GOT3 (cell line): ENCODE measurements around the gene TSPAN18.
"Not testable (repeated sequence)": the region's sequence is repeated elsewhere in the genome, so short reads cannot be mapped to it uniquely, and the experiment has no call there.

Experiments
- DNase-seq: peaks from one replicate; lab custom pipeline; 2025; ENCODE audit warnings: mixed read lengths; lab: John Stamatoyannopoulos, UW

TSPAN18 gene

DNA sequence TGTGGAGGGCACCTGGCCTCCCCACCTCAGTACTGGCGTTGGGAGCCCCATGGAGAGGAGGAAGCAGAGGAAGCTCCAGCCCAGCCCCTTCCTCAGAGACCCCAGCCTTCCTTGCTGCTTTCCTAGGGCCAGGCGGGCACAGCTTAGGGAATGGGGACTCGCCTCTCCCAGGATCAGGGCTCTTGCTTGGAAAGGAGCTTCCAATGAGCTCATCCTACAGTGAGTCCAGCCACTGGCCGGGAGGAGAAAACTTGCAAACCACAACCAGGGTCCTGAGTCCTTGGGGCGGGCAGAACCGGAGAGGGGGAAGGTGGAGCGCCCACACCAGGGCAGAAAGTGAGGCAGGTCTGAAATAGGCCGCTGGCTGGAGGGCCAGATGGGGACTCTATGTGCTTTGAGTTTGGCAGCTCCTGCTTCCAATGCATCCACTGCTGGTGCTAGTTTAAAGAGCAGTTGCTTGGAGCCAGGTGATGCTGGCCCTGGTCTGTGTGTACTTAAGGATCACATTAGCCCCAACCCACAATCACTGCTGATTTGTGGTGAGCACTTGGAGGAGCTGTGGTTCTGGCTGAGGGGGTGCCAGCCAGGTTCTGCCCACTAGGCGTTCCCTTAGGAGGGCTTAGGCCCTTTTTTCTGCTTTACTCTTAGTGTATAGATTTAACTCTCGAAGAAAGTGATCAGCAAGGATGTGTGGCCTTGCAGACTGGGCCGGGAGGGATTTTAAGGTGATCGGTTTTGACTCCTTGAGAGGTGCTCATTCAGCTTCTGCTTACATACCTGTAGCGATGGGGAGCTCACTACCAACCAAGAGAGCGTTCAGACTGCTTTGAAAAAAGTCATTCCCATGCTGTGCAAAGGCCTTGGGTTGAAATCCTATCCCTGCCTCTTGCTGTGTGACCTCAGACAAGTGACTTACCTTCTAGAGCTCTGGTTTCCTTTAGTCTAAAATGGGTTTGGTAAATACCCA is 142.0 kb downstream of the TSPAN18 start:
- DNase-seq: no peak

DNA sequence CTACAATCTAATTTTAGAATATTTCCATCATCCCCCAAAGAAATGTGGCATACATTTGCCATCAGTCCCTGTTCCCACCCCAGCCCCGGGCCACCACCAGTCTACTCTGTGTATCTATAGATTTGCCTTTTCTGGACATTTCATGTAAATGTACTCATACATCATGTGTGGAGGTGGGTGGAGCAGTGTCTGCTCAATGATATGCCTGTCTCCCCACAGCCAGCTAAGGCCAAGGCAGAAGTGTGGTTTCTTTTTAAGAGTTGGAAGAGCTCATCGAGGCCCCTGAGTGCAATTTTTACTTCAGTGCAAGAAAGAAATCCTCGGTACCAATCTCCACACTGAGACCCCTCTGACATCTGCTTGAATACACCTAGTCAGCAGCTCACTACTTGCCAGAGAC is 143.4 kb downstream of the TSPAN18 start:
- DNase-seq: no peak

DNA sequence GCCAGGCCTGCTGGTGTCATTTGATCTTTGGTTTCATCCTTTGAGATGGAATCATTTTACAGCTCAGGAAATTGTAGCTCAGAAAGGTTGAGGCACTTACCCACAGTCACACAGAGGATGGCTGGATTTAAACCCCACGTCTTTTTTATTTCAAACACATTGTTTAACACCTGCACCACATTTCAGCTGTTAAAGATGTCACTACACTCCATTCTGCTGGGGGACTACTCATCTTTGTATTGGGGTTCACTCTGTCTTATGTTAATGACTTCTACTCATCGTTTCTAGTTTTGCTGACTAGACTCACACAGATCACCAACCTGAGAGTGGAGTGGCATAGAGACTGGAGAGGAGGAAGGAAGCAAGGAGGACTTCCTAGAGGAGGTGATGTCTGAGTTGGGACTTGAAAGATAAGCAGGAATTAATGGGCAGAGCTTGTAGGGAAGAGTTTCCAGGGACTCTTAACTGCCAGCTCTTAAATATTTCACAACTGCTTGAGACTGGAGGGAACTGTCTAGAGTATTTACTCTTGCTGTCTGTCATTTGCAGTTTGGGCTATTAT is 143.9 kb downstream of the TSPAN18 start:
- no peak for DNase-seq

DNA sequence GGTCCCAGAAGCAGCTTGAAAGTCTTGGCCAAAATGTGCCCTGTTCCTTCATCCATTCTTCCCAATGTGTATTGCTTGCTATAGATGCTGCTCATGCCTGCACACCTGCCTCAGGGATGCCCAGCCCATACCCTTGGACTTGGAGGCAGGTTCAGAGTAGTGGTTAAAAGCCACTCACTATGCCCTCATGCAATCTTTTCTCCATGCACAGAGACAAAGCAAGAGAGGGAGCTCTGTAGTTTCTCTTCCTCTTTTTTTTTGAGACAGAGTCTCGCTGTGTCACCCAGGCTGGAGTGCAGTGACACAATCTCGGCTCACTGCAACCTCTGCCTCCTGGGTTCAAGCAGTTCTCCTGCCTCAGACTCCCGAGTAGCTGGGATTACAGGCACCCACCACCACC is 144.9 kb downstream of the TSPAN18 start:
- DNase-seq: not testable (repeated sequence)

DNA sequence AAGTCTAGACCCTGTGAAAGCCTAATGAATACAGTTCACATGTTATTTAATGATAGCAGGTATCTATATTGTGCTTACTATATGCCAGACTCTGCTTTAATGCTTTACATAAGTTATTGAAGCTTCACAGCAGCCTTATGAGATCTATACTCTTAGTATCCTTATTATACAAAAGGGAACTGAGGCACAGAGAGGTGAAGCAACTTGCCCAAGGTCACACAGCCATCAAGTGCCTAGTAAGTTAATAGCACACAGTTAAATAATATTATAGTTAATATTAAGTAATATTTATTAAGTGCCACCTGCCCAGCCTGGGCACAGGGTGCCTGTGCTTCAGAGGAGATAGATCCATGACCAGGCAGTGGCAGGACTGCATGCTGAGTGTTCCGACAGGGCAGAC is 145.8 kb downstream of the TSPAN18 start:
- no peak for DNase-seq

DNA sequence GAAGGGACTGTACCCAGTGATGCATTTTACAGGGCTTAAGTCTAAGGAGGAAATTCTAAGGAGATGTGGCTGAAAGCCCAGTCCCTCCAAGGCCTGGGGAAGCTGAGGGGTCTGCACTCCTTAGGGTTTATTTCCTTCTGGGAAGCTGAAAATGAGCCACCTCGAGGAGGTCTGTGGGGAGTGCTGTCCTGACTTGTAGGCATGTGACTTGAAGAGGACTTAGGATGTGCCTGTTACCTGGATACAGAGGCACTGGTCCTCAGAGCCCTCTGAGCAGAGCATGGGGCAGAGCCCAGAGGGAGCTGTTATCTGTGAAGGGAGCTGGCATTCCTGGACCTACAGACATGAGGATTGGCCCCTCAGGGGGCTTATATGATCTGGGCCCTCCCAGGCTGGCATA is 146.8 kb downstream of the TSPAN18 start:
- no peak for DNase-seq

DNA sequence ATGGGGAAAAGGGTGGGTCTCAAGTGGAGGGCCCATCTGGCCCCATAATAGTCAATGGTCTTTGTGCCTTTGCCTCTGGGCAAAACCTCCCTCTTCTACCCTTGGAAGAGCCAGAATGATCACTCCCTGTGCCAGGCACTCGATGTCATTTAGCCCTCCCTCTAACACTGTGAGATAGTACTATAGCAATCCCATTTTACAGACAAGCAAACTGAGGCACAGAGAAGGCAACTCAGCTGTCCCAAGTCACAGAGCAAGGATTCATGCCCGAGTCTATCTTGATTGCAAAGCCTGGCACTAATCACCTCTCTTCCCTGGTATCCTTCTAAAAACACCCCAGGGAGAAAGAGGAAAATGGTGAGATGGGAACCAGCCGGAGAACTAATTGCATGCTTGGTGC is 147.5 kb downstream of the TSPAN18 start:
- DNase-seq: no peak

DNA sequence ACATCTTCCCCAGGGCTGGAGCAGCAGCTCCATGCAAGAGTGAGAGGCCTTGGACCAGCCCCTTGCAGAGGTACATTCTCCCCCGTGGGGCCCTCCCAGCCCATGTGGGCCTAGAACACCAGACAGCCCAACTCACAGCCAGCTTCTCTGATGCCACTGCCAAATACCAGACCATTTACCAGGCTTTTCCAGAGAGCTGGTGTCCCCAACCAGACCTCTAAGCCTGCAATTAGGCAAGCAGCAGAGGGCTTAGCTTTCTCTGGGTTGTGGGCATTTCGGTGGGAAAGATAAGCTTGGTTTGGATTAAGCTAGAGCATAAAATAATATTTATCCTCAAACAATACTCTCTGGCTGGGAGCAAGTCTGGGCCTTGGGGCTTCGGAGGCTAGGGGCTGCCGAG is 148.3 kb downstream of the TSPAN18 start:
- no peak for DNase-seq

DNA sequence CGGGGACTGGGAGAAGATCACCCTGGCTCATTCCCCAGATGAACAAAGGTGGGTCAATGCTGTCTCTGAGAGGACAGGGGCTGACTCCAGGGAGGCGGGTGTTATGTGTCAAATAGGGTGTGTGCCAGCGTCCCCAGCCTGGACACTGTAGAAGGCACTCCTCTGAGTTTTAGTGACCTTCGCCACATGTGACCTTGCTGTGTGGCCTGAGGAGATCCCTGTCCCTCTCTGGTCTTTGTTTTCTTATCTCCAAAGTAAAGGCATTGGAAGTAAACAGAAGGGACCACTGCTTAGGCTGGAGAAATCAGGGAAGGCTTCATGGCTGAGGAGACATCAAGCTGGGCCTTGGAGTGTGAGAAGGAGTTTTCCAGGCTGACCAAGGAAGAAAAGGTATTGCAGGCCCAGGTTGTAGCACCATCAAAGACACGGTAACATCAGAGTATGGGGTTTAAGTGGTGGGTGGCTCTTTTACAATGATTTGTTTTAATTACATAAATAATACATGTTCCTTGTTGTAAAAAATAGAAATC is 149.5 kb downstream of the TSPAN18 start:
- DNase-seq: no peak

DNA sequence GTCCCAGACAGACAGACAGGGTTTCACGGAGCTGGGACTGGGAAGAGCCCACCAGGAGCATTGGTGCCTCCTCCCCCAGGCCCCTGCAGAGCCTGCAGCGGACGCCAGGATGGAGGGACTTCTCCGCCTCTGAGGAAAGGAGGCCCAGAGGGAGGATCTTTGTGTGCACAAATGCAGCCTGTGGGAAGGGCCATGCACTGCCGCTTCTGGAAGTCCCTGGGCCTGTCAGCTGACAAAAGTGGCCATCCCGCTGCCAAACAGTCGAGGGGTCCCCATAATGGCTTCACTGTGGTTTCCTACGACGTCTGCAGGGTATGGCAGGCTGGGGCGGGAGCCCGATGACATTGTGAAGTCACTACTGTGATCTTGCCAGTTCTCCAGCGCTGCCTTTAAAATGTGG is 150.1 kb downstream of the TSPAN18 start:
- no peak for DNase-seq

DNA sequence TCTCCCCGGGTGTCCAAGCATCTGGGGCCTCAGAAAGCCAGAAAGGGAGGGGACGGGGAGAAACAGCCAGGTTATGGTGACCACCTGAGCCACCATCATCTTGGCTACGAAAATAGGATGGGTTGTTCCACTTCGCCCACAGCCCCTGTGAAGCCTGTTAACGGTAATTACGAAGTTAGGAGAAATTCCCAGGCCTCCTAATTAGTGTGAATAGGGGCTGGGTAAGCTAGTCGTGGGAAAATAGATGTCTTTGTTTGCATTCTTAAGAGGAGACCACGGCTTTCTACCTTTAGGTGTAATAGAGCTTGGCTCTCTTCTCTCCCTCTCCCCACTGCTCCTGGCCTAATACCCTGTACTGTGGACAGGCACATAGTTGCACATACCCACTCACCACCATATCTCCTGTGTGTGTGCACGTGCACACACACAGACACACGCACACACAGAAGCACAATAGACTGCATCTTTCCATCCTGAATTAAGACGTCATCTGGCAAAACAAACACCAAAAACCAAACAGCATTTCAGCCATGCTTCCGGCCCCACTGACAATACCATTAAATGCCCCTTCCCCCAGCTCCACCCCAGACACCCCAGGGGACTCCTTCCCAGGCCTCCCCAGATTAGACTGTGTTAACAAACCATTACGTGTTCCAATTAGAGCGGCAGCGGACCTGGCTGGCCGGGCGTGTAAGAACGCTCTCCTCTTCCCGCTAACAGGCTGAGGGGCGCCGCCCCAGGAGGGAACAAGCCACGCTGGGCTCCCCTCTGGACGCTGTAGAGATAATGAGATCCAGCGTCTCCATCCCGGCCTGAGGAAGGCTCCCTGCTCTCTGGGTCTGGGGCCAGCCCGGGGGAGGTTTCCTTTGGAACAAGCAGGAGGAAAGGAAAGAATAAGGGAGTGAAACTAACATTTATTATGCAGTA is 151.1 kb downstream of the TSPAN18 start:
- DNase-seq: no peak

DNA sequence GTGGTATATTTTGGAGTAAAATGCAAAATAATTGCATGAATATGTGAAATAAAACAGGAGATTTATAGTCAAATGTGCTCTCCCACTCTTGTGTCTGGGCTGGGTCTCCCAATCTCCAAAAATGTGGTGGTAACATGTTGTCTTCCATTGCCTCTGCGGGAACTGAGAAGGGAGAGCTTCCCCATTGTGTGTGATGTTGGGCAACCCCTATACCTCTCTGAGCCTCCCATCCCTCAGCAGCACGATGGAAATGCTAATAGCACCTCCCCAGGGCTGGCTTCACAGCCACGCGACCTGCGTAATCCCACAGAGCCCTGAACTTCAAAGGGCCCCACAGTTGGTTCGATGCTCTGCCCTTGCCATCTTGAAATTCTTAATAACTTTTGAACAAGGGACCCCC is 151.9 kb downstream of the TSPAN18 start:
- no peak for DNase-seq

DNA sequence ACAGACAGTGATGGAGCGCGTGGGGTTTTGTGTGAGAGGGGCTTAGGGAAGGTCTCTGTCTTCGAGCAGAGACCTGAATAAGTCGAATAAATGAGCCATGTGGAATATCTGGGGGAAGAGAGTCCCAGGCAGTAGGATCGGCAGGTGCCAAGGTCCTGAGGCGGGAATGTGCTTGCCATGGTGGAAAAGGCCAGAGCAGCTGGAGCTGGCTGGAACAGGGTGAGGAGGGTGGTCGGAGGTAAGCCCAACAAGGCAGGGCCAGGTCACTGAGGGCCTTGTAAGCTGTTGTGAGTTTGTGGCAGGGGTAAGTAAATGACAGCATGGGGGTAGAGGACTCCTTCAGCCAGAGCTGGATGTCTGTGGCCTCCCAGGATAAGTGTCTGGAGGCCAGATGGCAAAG is 152.7 kb downstream of the TSPAN18 start:
- no peak for DNase-seq

DNA sequence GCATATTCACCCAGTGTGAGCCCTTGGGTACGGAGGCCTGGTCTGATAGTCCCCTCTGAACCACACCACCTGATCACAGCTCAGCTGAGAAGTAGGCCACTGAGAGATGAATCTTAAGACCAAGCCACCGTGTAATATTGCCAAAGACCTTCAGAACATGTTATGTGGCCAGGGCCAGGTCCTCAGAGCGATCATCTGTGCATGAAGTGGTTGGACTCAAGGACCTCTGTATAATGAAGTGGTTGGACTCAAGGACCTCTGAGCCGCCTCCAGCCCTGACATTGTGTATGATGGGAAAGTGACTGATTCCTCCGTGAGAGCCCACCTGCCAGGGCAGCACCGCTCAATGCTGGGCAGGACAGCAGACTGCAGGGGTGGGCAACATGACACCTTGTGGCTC is 153.7 kb downstream of the TSPAN18 start:
- no peak for DNase-seq

DNA sequence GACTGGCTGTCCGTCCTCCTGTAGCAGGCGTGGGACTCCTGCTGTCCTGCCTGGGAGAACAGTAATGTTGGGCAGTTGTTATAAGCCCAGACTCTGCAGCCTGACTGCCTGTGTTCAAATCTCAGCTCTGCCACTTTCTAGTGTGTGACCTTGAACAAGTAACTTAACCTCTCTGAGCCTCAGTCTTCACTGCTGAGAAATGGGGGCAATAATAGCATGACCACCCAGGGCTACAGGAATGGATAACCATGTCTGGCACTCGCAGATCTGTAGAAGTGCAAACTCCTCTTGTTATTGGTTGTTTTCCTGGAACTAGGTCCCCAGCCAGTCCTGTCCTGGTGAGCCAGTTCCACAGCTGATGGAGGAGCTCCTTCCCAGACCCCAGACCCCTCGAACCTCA is 154.2 kb downstream of the TSPAN18 start:
- DNase-seq: no peak

DNA sequence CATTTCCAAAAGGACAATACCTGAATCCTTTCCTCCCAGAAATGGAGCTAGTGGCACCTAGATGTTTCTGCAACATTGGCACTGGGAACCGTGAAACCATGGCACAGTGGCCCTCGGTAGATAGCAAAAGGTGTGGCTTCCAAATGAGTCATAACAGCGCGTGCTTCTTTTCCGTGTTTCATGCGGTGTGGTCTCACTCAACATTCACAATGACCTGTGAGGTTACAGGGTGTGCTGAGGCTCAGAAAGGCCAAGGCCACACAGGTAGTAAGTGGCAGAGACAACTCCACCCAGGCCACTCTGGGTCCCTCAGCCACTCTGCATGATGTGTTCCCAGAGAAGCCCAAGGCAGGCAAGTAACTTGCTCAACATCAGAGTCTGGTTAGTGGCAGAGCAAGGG is 156.5 kb downstream of the TSPAN18 start:
- no peak for DNase-seq

DNA sequence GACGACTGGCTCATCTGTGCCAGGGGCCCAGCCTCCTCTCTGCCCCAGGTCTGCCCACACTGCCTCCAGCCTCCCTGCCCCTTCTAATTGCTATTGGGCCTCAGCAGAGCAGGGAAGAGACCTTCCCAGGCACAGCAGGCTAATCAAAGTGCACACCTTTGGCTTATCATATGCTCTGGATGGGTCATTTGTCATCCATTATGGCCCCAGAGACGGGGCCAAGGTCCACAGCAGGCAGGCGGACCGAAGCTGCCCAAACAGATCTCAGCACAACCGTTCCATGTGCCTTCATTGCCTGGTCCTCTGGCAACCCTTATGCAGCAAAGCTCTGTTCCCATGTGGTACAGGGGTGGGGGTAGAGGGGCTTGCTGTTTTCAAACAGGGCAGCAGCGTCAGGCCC is 157.3 kb downstream of the TSPAN18 start:
- DNase-seq: no peak

DNA sequence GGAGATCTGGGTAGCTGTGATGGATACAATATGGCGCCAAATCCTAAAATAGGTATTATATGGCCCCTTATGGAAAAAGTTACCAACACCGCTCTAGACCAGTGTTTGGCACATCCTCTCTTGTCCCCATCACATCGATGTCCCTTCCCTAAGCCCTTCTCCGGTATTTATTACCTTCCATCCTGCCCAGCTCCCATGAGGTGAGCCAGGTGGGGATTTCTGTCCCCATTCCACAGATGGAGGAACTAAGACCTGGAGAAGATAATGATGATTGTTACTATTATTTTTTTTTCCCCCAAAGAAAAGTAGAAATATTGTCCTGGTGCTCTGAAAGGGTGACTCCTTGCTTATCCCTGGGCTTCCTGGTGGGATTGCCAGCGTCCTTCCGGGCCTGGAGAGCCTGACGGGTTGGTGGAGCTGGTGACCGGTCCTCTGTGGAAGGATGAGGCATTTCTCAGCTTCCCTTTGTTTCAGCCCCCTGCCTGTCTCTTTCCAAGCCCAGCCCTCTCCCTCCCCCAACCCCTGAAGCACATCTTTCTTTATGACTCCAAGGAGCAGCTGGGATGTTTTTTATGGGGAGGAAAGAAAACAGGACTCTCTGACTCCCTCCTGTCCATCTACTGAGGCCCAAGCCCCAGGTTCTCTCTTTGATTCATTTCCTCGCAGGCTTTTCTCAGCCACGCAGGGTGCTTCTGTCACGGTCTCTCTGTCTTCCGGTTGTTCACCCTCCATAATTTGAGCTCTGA is 158.5 kb downstream of the TSPAN18 start:
- no peak for DNase-seq

DNA sequence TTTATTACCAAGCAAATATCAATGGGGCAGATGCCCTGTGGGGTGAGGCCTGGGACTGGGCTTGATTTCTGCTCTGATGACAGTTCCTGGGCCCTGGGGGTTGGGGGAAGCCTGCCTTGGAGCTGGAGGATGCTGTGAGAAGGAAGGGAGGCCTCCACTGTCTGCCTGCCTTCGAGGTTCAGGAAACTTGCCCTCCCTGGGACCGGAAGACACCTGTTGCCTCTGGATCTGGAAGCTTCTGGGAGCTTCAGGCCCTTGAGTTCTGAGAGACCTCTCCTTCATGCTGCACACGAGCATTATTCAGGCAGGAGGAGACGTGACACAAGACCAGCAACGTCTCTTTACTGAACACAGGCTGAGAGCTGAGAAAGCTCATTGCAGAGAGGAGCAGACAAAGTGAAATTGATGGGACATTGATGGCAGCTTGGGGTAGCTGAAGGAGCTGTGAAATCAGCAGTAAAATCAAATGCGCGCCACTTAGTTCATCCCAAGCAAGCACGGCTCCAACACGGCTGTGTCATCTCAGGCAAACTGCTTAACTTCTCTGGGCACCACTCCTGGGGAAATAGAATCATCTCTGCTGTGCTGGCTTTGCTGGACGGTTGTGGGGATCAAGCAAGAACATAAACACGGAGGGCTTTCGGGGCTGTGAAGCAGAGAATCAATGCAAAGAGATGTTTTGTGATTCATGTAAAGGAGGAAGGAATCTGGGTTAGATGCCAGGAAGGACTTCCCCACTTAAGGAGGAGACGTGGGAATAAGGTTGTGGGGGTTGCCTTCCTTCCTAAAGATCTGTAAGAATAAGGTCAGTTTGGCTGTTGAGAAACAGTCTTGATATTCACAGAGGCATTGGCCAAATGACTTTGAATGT is 159.4 kb downstream of the TSPAN18 start:
- DNase-seq: no peak

DNA sequence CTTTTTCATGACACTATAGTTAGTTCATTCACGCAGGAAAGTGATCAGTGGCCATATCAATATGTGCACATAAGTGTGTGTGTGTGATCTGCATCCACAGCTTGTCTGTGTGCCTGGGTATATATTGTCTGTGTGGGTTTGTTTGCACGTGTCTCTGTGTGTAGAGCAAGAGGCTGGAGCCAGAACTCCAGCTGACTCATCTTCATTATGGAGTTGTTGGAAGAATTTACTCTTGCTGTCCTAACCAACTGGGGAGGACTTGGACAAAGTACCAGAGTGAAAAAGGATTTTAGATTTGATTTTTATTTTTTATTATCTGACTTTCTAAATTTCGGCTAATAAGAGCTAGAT is 160.0 kb downstream of the TSPAN18 start:
- no peak for DNase-seq

DNA sequence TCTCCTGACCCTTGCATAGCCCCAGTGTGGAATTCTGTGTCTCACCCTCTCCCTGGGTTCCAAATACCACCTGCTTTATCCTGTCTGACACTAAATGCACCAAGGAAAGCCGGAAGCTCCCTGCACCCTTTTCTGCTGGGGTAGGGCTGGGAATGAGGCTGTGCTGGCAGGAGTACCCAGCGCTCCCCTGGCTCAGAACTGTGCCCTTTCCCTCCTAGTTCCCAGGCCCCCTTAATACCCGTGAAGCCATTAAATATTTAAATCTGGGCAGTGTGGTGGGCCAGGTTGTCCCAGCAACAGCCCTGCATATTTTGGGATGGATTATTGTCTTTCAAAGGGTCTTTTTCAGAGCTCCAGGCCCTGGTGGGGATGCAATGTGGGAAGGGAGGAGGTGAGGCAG is 160.9 kb downstream of the TSPAN18 start:
- no peak for DNase-seq
